HG03095 (cell line): ENCODE data around the gene MCM6.
"Not testable (repeated sequence)": the region's sequence is repeated elsewhere in the genome, so short reads cannot be mapped to it uniquely, and the experiment has no call there.

Experiments used
- ATAC-seq: cut with Tn5 transposase; IDR thresholded peaks from one replicate; pipeline ENCODE4 v1.9.1; 2021; ENCODE audit warnings: moderate library complexity; ENCODE audit not compliant: unreplicated experiment

Gene MCM6

GRCh38 chr2:135822855-135823254 is 53.4 kb downstream of the MCM6 start:
- ATAC-seq: no peak

GRCh38 chr2:135821190-135821589 is 55.1 kb downstream of the MCM6 start:
- ATAC-seq: no peak

- ATAC-seq: peak; percentile 96
Observed at GRCh38 chr2:135820003-135820618, 56.1 kb downstream of the MCM6 start.

GRCh38 chr2:135818937-135819610 is 57.2 kb downstream of the MCM6 start:
- ATAC-seq: no peak

GRCh38 chr2:135817951-135818350 is 58.3 kb downstream of the MCM6 start:
- no peak for ATAC-seq

GRCh38 chr2:135817466-135817865 is 58.8 kb downstream of the MCM6 start:
- ATAC-seq: no peak

GRCh38 chr2:135815269-135815668 is 61.0 kb downstream of the MCM6 start:
- ATAC-seq: no peak

- ATAC-seq: no peak
Observed at GRCh38 chr2:135812907-135813511, 63.2 kb downstream of the MCM6 start.

- not testable (repeated sequence) for ATAC-seq
Observed at GRCh38 chr2:135807874-135808273, 68.4 kb downstream of the MCM6 start.

- no peak for ATAC-seq
Observed at GRCh38 chr2:135803278-135803677, 73.0 kb downstream of the MCM6 start.

- ATAC-seq: no peak
Observed at GRCh38 chr2:135802350-135802749, 73.9 kb downstream of the MCM6 start.

- no peak for ATAC-seq
Observed at GRCh38 chr2:135800513-135801460, 75.5 kb downstream of the MCM6 start.

GRCh38 chr2:135799738-135800137 is 76.5 kb downstream of the MCM6 start:
- ATAC-seq: no peak

- no peak for ATAC-seq
Observed at GRCh38 chr2:135798762-135799161, 77.5 kb downstream of the MCM6 start.

GRCh38 chr2:135798275-135798705 is 78.0 kb downstream of the MCM6 start:
- no peak for ATAC-seq

- peak; percentile 79 for ATAC-seq
Observed at GRCh38 chr2:135797497-135798274, 78.6 kb downstream of the MCM6 start.

- no peak for ATAC-seq
Observed at GRCh38 chr2:135796606-135797005, 79.6 kb downstream of the MCM6 start.

GRCh38 chr2:135795641-135796040 is 80.6 kb downstream of the MCM6 start:
- ATAC-seq: not testable (repeated sequence)

- no peak for ATAC-seq
Observed at GRCh38 chr2:135792401-135793150, 83.7 kb downstream of the MCM6 start.
